Tibial nerve (tissue), 3 donors: ENCODE results near the gene RAB8B.

Experiments
- EP300 ChIP-seq, 2 donors: sonication (generic); formaldehyde crosslinking; IDR thresholded peaks; one replicate each; pipeline ENCODE4 v1.6.1; 2017; ENCODE audit warnings: antibody characterized with exemption in 2 of 2, mild to moderate bottlenecking in 1 of 2
- POLR2A ChIP-seq, 2 donors: fragments of 450-650 bp; IDR thresholded peaks; one replicate each; pipeline ENCODE4 v1.6.1; 2017; ENCODE audit warnings: antibody characterized with exemption in 2 of 2, mild to moderate bottlenecking in 2 of 2, moderate library complexity in 2 of 2

DNA sequence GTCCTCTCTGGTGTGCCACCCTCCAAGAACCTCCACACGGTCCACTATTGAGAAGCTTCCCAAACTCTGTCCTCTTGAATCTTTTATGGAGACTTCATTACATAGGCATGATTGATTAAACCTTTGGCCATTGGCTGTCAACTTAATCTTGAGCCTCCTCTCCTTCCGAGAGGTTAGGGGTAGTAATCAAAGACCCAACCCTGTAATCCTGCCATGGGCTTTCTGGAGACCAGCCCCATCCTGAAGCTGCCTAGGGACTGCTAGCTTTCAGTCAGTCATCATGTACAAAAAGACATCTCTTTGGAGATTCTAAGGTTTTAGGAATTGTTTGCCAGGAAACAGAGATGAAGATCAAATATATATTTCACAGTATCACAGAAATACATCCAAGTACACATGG is 125.0 kb downstream of the RAB8B start:
- TF ChIP-seq EP300 (IDR thresholded peaks at IDR 0.05) (no peak), POLR2A (IDR thresholded peaks at IDR 0.05) (no peak)
